Left lung (tissue), 10 donors: Measurements from ENCODE around the gene SHTN1. TPM values are rescaled to one million over a fixed set of nuclear protein-coding genes. Genes with fewer than 3 reads are reported as not detected.

Experiments used
- ATAC-seq: fragments of 200-7000 bp; cut with Tn5 transposase; one replicate; pipeline ENCODE4 v1.9.1; 2020; ENCODE audit warnings: moderate library complexity
- DNase-seq, 4 donors: peaks; one replicate each; pipeline ENCODE4 v3.0.0-alpha.2; 2013 to 2020
- H3K27ac ChIP-seq, 2 donors: fragments of 200-600 bp; sonication (generic) in 1 of 2; one replicate each; pipeline versions ENCODE4 v1.5.0 to v1.8.0; 2020 to 2021
- H3K27me3 ChIP-seq, 2 donors: fragments of 200-600 bp; sonication (generic) in 1 of 2; one replicate each; pipeline versions ENCODE4 v1.5.0 to v1.8.0; 2020 to 2021
- H3K36me3 ChIP-seq, 2 donors: fragments of 200-600 bp; sonication (generic) in 1 of 2; one replicate each; pipeline versions ENCODE4 v1.5.0 to v1.8.0; 2020 to 2021
- H3K4me1 ChIP-seq, 2 donors: fragments of 200-600 bp; one replicate each; pipeline ENCODE4 v1.8.0; 2021
- H3K4me3 ChIP-seq, 2 donors: fragments of 200-600 bp; sonication (generic) in 1 of 2; one replicate each; pipeline versions ENCODE4 v1.5.0 to v1.8.0; 2020 to 2021; ENCODE audit warnings: mild to moderate bottlenecking in 1 of 2
- H3K9me3 ChIP-seq, 2 donors: fragments of 200-600 bp; sonication (generic) in 1 of 2; one replicate each; pipeline versions ENCODE4 v1.5.0 to v1.8.0; 2020 to 2021
- CTCF ChIP-seq, 2 donors: fragments of 200-600 bp; sonication (generic) in 1 of 2; IDR thresholded peaks; one replicate each; pipeline versions ENCODE4 v1.5.0 to v1.8.0; 2021; ENCODE audit warnings: antibody characterized with exemption in 2 of 2
- intact Hi-C, 2 donors: fragments of 100-400 bp; cut with DNase I; formaldehyde crosslinking; loops; one replicate each; pipeline versions ENCODE4 v1.11.2 to v1.14.2; 2022
- polyA plus RNA-seq, 6 donors: library from polyadenylated mRNA; unstranded; fragments of 120-200 nt; gene quantifications; one replicate each; pipeline ENCODE4 v1.2.1, GENCODE V29; 2013; ENCODE audit not compliant: insufficient read length in 6 of 6
- total RNA-seq, 2 donors: library from RNA; stranded (reverse); fragmentation: NEBNext Ultra II Directional; extraction: Animal tissue kit (Norgen Biotek cat#: 25700); gene quantifications; one replicate each; pipeline ENCODE4 v1.2.1, GENCODE V29; 2021
- donor health status: DM: no; HTN: yes; CAD: no.
- donor health status: DM: no; HTN: no; CAD: no.

SHTN1 gene
- total and polyA plus RNA-seq, 8 donors, result 24.5 to 38.9 (median 29.3) TPM

DNA sequence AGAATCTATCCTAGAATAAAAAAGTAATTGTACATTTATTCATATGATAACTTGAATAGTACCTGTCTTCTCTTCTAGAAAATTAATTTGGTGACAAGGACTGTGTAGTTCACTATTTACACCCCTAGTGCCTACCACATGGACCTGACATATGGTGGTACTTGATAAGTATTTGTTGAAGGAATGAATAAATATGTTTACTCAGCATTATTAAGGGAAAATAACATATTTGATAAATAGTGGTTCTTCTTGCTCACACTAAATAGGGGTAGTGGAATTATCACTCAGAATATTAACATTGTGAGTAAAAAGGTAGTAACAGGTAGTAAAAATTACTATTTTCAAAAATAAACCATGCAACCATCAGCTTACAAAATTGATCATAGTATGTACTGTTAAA, 2.8 kb downstream of the SHTN1 start:
- H3K4me3 ChIP-seq, result no peak overlapping the region
- intact Hi-C loops, result no loop called here
- no peaks in the 10 kb centered on the region for H3K36me3 ChIP-seq
- no peak for TF ChIP-seq CTCF (IDR thresholded peaks at IDR 0.05)
- ATAC-seq, result no peak
- H3K4me1 ChIP-seq, result peaks cover 0 to 22% of the 10 kb centered on the region in 2 donors
- H3K27me3 ChIP-seq, result peaks cover 0 to 40% of the 10 kb centered on the region in 2 donors
- H3K9me3 ChIP-seq, result no peaks in the 10 kb centered on the region
- no peak for DNase-seq
- no peak overlapping the region for H3K27ac ChIP-seq

- H3K36me3 ChIP-seq, result no peaks in the 10 kb centered on the region
Observed at GRCh38 chr10:117001144-117001543, 3.8 kb downstream of the SHTN1 start.

DNA sequence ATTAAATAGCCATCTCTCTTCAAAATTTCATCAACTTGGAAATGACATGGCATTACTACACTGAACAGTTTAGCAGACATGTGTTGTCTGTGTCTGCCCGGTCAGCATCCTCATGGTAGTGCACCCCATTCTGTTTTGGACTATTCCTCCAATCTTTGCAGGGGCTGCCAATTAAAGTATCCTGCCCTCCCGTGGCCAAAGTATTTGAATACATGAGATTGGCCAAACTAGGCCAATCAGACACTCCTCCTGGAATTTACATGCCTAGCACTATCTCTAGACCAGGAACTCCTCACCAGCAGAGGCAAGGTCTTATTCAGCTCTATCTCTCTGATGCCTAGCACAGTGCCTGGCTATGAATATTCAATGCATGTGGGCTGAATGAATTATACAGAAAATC, 4.4 kb downstream of the SHTN1 start:
- DNase-seq, result no peak
- intact Hi-C loops, result no loop called here
- Histone ChIP-seq H3K27me3 (peaks cover 0 to 24% of the 10 kb centered on the region in 2 donors), H3K27ac (no peak overlapping the region), H3K9me3 (no peaks in the 10 kb centered on the region), H3K36me3 (no peaks in the 10 kb centered on the region), H3K4me3 (no peak overlapping the region), H3K4me1 (peaks cover 0 to 9% of the 10 kb centered on the region in 2 donors)
- ATAC-seq, result no peak
- no peak for TF ChIP-seq CTCF (IDR thresholded peaks at IDR 0.05)

More at GRCh38 chr10:117001144-117001543, 3.8 kb downstream of the SHTN1 start:
- TF ChIP-seq CTCF (IDR thresholded peaks at IDR 0.05), result no peak
- ATAC-seq, result no peak
- Histone ChIP-seq H3K27me3 (peaks cover 0 to 30% of the 10 kb centered on the region in 2 donors), H3K9me3 (no peaks in the 10 kb centered on the region), H3K4me3 (no peak overlapping the region), H3K27ac (no peak overlapping the region), H3K4me1 (peaks cover 0 to 15% of the 10 kb centered on the region in 2 donors)
- no peak for DNase-seq
- intact Hi-C loops, result no loop called here

GRCh38 chr10:116998172-116998571, 6.8 kb downstream of the SHTN1 start:
- ATAC-seq (no peak), DNase-seq (no peak)
- Histone ChIP-seq H3K4me1 (peaks cover 0 to 4% of the 10 kb centered on the region in 2 donors), H3K36me3 (no peaks in the 10 kb centered on the region), H3K9me3 (no peaks in the 10 kb centered on the region), H3K27ac (no peak overlapping the region), H3K4me3 (no peak overlapping the region), H3K27me3 (peaks cover 0 to under 1% of the 10 kb centered on the region in 2 donors)
- intact Hi-C loops, result no loop called here
- TF ChIP-seq CTCF (IDR thresholded peaks at IDR 0.05), result no peak

- intact Hi-C loops, result no loop called here
- Histone ChIP-seq H3K9me3 (no peaks in the 10 kb centered on the region), H3K27ac (no peak overlapping the region), H3K4me3 (no peak overlapping the region), H3K27me3 (no peaks in the 10 kb centered on the region), H3K36me3 (no peaks in the 10 kb centered on the region), H3K4me1 (no peaks in the 10 kb centered on the region)
- no peak for TF ChIP-seq CTCF (IDR thresholded peaks at IDR 0.05)
- no peak for ATAC-seq
- DNase-seq, result no peak
Observed at GRCh38 chr10:116997015-116997414, 8.0 kb downstream of the SHTN1 start.
